H1 (cell line): ENCODE results near the gene SLC2A14. TPM values are rescaled to one million over a fixed set of nuclear protein-coding genes. Genes with fewer than 3 reads are reported as not detected.
"Not testable (repeated sequence)": the region's sequence is repeated elsewhere in the genome, so short reads cannot be mapped to it uniquely, and the experiment has no call there.

Source experiments
- CTCF ChIA-PET: fragments of 300-600 bp; sonication (Branson Sonifier 250); formaldehyde crosslinking; loops from one replicate; lab custom pipeline; 2021; ENCODE audit not compliant: partially characterized antibody; lab: Charles Lee
- POLR2A ChIA-PET: fragments of 300-600 bp; sonication (Branson Sonifier 250); formaldehyde crosslinking; loops from one replicate; lab custom pipeline; 2021; ENCODE audit warnings: inconsistent platforms; ENCODE audit not compliant: partially characterized antibody; lab: Charles Lee
- DNase-seq, 2 experiments: peaks; one replicate each; pipeline versions ENCODE4 v3.0.0 to v3.0.0-alpha.2; 2010 to 2022; ENCODE audit warnings: low spot score in 2 of 2, low read depth in 1 of 2, mixed read lengths in 1 of 2
- FAIRE-seq: peaks from 2 replicates; lab custom pipeline; 2011; peaks lifted over from hg19 to GRCh38; lab: Jason Lieb, UNC
- H2AFZ ChIP-seq: 2 replicates; pipeline ENCODE4 v1.8.1; 2012; ENCODE audit warnings: low read length, inconsistent platforms
- H2AK5ac ChIP-seq: 2 replicates; pipeline ENCODE4 v1.6.1; 2013; ENCODE audit warnings: low read depth, low read length
- H2BK120ac ChIP-seq: replicated peaks from 2 replicates; pipeline ENCODE3; 2013; ENCODE audit warnings: low read depth, low read length, inconsistent platforms
- H2BK12ac ChIP-seq: 2 replicates; pipeline ENCODE4 v1.6.1; 2013; ENCODE audit warnings: low read depth, low read length
- H2BK15ac ChIP-seq: 2 replicates; pipeline ENCODE4 v1.6.1; 2013; ENCODE audit warnings: low read length
- H2BK20ac ChIP-seq: 2 replicates; pipeline ENCODE4 v1.6.1; 2013; ENCODE audit warnings: low read length
- H2BK5ac ChIP-seq: 2 replicates; pipeline ENCODE4 v1.6.1; 2013; ENCODE audit warnings: low read depth, low read length
- H3K14ac ChIP-seq: 2 replicates; pipeline ENCODE4 v1.6.1; 2013; ENCODE audit warnings: inconsistent platforms; ENCODE audit not compliant: insufficient read length
- H3K18ac ChIP-seq: 2 replicates; pipeline ENCODE4 v1.6.1; 2013; ENCODE audit warnings: low read length; ENCODE audit errors: extremely low read depth
- H3K23ac ChIP-seq: 2 replicates; pipeline ENCODE4 v1.6.1; 2013; ENCODE audit warnings: inconsistent platforms; ENCODE audit not compliant: insufficient read length
- H3K23me2 ChIP-seq: 2 replicates; pipeline ENCODE4 v1.6.1; 2013; ENCODE audit warnings: low read depth, low read length
- H3K27ac ChIP-seq: 2 replicates; pipeline ENCODE4 v1.6.1; 2011; ENCODE audit warnings: low read depth, low read length, inconsistent platforms
- H3K27me3 ChIP-seq, 4 experiments: replicated peaks in 1 of 4; 1 replicate in 1 of 4; 2 replicates in 3 of 4; pipeline versions ENCODE4 v1.6.1 to v1.8.1; 2011 to 2013; ENCODE audit warnings: low read length in 3 of 4, mild to moderate bottlenecking in 3 of 4, inconsistent platforms in 2 of 4, mixed read lengths in 2 of 4, moderate library complexity in 1 of 4; ENCODE audit not compliant: control insufficient read depth in 3 of 4, insufficient read depth in 3 of 4; ENCODE audit errors: extremely low read depth in 1 of 4
- H3K36me3 ChIP-seq, 4 experiments: 2 replicates each; pipeline versions ENCODE4 v1.6.1 to v1.8.1; 2011 to 2013; ENCODE audit warnings: mild to moderate bottlenecking in 4 of 4, low read length in 3 of 4, moderate library complexity in 2 of 4, control low read depth in 1 of 4, inconsistent platforms in 1 of 4; ENCODE audit not compliant: insufficient read depth in 4 of 4, control insufficient read depth in 2 of 4
- H3K4ac ChIP-seq: replicated peaks from 2 replicates; pipeline ENCODE3; 2013; ENCODE audit warnings: low read length, low read depth, mixed read lengths, inconsistent platforms; ENCODE audit not compliant: insufficient read length
- H3K4me1 ChIP-seq, 4 experiments: replicated peaks in 1 of 4; 1 replicate in 1 of 4; 2 replicates in 3 of 4; pipeline versions ENCODE4 v1.6.1 to v1.8.1; 2011 to 2013; ENCODE audit warnings: low read length in 3 of 4, inconsistent platforms in 2 of 4, mixed read lengths in 1 of 4; ENCODE audit not compliant: insufficient read depth in 4 of 4, control insufficient read depth in 3 of 4
- H3K4me2 ChIP-seq, 2 experiments: 2 replicates each; pipeline versions ENCODE4 v1.6.1 to v1.8.1; 2011 to 2013; ENCODE audit warnings: low read depth in 2 of 2, low read length in 2 of 2, control low read depth in 1 of 2, inconsistent platforms in 1 of 2, mild to moderate bottlenecking in 1 of 2; ENCODE audit not compliant: insufficient read depth in 1 of 2
- H3K4me3 ChIP-seq, 4 experiments: fragments of 200-600, 300-600 bp in 1 of 4; sonication (generic), shearing (Covaris generic), sonication (Bioruptor Twin) in 1 of 4; 2 replicates each; pipeline versions ENCODE4 v1.5.1 to v1.8.1; 2011 to 2016; ENCODE audit warnings: low read length in 4 of 4, low read depth in 3 of 4, control low read depth in 2 of 4, inconsistent platforms in 2 of 4, mild to moderate bottlenecking in 2 of 4, mixed read lengths in 1 of 4, moderate library complexity in 1 of 4; ENCODE audit not compliant: insufficient read depth in 2 of 4; ENCODE audit errors: extremely low read depth in 1 of 4
- H3K56ac ChIP-seq: replicated peaks from 2 replicates; pipeline ENCODE3; 2013; ENCODE audit warnings: low read depth, mild to moderate bottlenecking, mixed read lengths, low read length, inconsistent platforms; ENCODE audit not compliant: insufficient read length
- H3K79me1 ChIP-seq: 2 replicates; pipeline ENCODE4 v1.6.1; 2013; ENCODE audit warnings: low read depth, low read length, control low read depth
- H3K79me2 ChIP-seq, 2 experiments: 2 replicates each; pipeline versions ENCODE4 v1.6.1 to v1.8.1; 2012 to 2013; ENCODE audit warnings: low read length in 2 of 2, mild to moderate bottlenecking in 2 of 2, inconsistent platforms in 1 of 2; ENCODE audit not compliant: insufficient read depth in 2 of 2, control insufficient read depth in 1 of 2
- H3K9ac ChIP-seq, 4 experiments: replicated peaks in 1 of 4; 1 replicate in 1 of 4; 2 replicates in 3 of 4; pipeline versions ENCODE4 v1.6.1 to v1.8.1; 2011 to 2013; ENCODE audit warnings: low read depth in 3 of 4, low read length in 3 of 4, control low read depth in 2 of 4, mild to moderate bottlenecking in 2 of 4, moderate library complexity in 2 of 4, inconsistent platforms in 1 of 4; ENCODE audit errors: extremely low read depth in 1 of 4
- H3K9me3 ChIP-seq, 2 experiments: 2 replicates each; pipeline versions ENCODE4 v1.6.1 to v1.8.1; 2012 to 2013; ENCODE audit warnings: mild to moderate bottlenecking in 2 of 2, moderate library complexity in 2 of 2, control low read depth in 1 of 2, inconsistent platforms in 1 of 2, low read depth in 1 of 2, low read length in 1 of 2, mixed read lengths in 1 of 2; ENCODE audit not compliant: insufficient read depth in 2 of 2
- H4K20me1 ChIP-seq, 2 experiments: replicated peaks in 1 of 2; 2 replicates each; pipeline versions ENCODE3 to v1.8.1; 2011 to 2013; ENCODE audit warnings: inconsistent platforms in 2 of 2, low read length in 2 of 2, mild to moderate bottlenecking in 1 of 2; ENCODE audit not compliant: insufficient read depth in 2 of 2, control insufficient read depth in 1 of 2
- H4K5ac ChIP-seq: 2 replicates; pipeline ENCODE4 v1.6.1; 2013; ENCODE audit warnings: low read length, low read depth, mixed read lengths, inconsistent platforms; ENCODE audit not compliant: insufficient read length
- H4K8ac ChIP-seq: 2 replicates; pipeline ENCODE4 v1.8.0; 2013; ENCODE audit warnings: mild to moderate bottlenecking, moderate library complexity, low read length, inconsistent platforms; ENCODE audit not compliant: insufficient read depth; ENCODE audit errors: extremely low read depth
- H4K91ac ChIP-seq: replicated peaks from 2 replicates; pipeline ENCODE3; 2013; ENCODE audit warnings: low read length, mixed read lengths, inconsistent platforms; ENCODE audit not compliant: insufficient read length
- CEBPB ChIP-seq: IDR thresholded peaks from 2 replicates; pipeline ENCODE4 v1.6.1; 2012; ENCODE audit warnings: low read depth, low read length
- WGBS, 2 experiments: shearing (Covaris generic) in 1 of 2; methylation state at CpG; one replicate each; pipeline versions ENCODE4 v1.1.6 to v1.1.7; 2013 to 2015; ENCODE audit warnings: low lambda C conversion rate in 2 of 2, mixed read lengths in 2 of 2, inconsistent platforms in 1 of 2, low coverage in 1 of 2, missing lambda C conversion rate in 1 of 2; ENCODE audit not compliant: insufficient replicate concordance in 2 of 2, insufficient coverage in 1 of 2, insufficient read length in 1 of 2; ENCODE audit errors: extremely low coverage in 1 of 2, missing lambda C conversion rate in 1 of 2; 5-methylcytosine and 5-hydroxymethylcytosine counted together
- polyA plus RNA-seq, 7 experiments: library from polyadenylated mRNA; depleted of rRNA in 3 of 7; stranded (reverse) in 5 of 7; unstranded in 2 of 7; fragments of >200 nt in 5 of 7; fragments of 200-250 nt in 2 of 7; gene quantifications; 1 replicate in 5 of 7; 2 replicates in 1 of 7; 4 replicates in 1 of 7; pipeline versions ENCODE4 v1.2.1 to v1.2.3, GENCODE V29; 2011 to 2013; ENCODE audit warnings: missing spikeins in 2 of 7, mixed read lengths in 2 of 7
- total RNA-seq: library from RNA; stranded (reverse); fragmentation: NEBNext Ultra II Directional; extraction: Animal tissue kit (Norgen Biotek cat#: 25700); gene quantifications from 2 replicates; pipeline ENCODE4 v1.2.1, GENCODE V29; 2021

SLC2A14 gene
- total and polyA plus RNA-seq, 2 of the 8 experiments (the other 6 are each of a cell fraction or from before 2014, with no cell fraction given) = 11.1 to 19.3 TPM

- POLR2A ChIA-PET = interaction anchor here (3.1 to 3.3 kb wide), 2 partner anchors 9 to 109 kb away, joined by 23 to 25 read pairs; partner anchors contain the start of gene NANOG
- H3K79me1 ChIP-seq, FAIRE-seq, H3K9me3 ChIP-seq, H2BK120ac ChIP-seq, H3K27me3 ChIP-seq, H3K56ac ChIP-seq, H4K20me1 ChIP-seq, H4K8ac ChIP-seq, H4K91ac ChIP-seq, H3K18ac ChIP-seq, H2BK20ac ChIP-seq, DNase-seq, H2BK15ac ChIP-seq, H3K23me2 ChIP-seq, H3K4ac ChIP-seq, H3K4me3 ChIP-seq, H3K23ac ChIP-seq, H3K14ac ChIP-seq, H2AFZ ChIP-seq: not testable (repeated sequence)
- H3K27ac ChIP-seq = peak overlapping the region; percentile 69; the same call in 1 of the 2 replicates
- peak overlapping the region; percentile 79; the same call in 1 of the 2 replicates for H2AK5ac ChIP-seq
- CTCF ChIA-PET = interaction anchor here (0.7 to 14.2 kb wide), 6 partner anchors 62 to 155 kb away, joined by 3 to 128 read pairs (median 4); no protein-coding TSS in a partner anchor
- 83% methylated on average over 7 of the region's 7 CpGs; no CpG with 5 or more reads in 1 of the 2 experiments for WGBS, 2 experiments
- peak overlapping the region; percentile 21 for H4K5ac ChIP-seq
- peaks cover 0 to 20% of the 10 kb centered on the region in 2 experiments; a peak in 2 of 4 replicates for H3K79me2 ChIP-seq
- peak overlapping the region; percentile 96 for H2BK5ac ChIP-seq
- peaks cover 5 to 51% (median 21%) of the 10 kb centered on the region in 4 experiments; a peak in 7 of 8 replicates for H3K36me3 ChIP-seq
- peak overlapping the region in 1 of 2 experiments; percentile 13; a peak in 1 of 4 replicates for H3K4me2 ChIP-seq
- H3K9ac ChIP-seq = peak overlapping the region in 1 of 4 experiments; percentile 5; a peak in 3 of 7 replicates
- H3K4me1 ChIP-seq = peaks cover 6 to 18% (median 13%) of the 10 kb centered on the region in 4 experiments
- 0 out of 2 replicates have a peak overlapping the region, but pooled peaks have one; percentile 88 for H2BK12ac ChIP-seq
- TF ChIP-seq CEBPB = peak; percentile 35; the same call in 1 of the 2 replicates
Measured at GRCh38 chr12:7797269-7797668, 75.4 kb downstream of the SLC2A14 start.
